Activated CD4-positive, alpha-beta T cell treated with anti-CD3 and anti-CD28 coated beads, Interleukin-10, Interleukin-2, amounts not matched to agents 100 ng/mL and 50 ng/mL, durations not matched to agents 16 hours and 8 hours (primary cell): ENCODE results near the gene EFCAB13.
"Not testable (repeated sequence)": the region's sequence is repeated elsewhere in the genome, so short reads cannot be mapped to it uniquely, and the experiment has no call there.

ENCODE experiments used
- DNase-seq: peaks from one replicate; pipeline ENCODE4 v3.0.0-alpha.2; 2020

EFCAB13 gene

DNA sequence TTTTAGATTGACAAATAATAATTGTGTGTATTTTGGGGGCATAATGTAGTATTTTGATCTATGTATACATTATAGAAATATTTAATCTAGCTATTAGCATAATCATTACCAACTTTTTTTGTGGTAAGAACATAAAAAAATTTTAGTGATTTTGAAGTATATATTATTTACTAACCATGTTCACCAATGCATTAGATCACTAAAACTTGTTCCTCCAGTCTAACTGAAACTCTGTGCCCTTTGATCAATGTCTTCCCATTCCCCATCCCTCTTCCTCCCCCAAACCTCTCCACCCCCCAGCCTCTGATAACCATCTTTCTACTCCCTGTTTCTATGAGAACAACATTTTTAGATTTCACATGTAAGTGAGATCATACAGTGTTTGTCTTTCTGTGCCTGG lies 8.5 kb downstream of the EFCAB13 start:
- DNase-seq, result no peak

DNA sequence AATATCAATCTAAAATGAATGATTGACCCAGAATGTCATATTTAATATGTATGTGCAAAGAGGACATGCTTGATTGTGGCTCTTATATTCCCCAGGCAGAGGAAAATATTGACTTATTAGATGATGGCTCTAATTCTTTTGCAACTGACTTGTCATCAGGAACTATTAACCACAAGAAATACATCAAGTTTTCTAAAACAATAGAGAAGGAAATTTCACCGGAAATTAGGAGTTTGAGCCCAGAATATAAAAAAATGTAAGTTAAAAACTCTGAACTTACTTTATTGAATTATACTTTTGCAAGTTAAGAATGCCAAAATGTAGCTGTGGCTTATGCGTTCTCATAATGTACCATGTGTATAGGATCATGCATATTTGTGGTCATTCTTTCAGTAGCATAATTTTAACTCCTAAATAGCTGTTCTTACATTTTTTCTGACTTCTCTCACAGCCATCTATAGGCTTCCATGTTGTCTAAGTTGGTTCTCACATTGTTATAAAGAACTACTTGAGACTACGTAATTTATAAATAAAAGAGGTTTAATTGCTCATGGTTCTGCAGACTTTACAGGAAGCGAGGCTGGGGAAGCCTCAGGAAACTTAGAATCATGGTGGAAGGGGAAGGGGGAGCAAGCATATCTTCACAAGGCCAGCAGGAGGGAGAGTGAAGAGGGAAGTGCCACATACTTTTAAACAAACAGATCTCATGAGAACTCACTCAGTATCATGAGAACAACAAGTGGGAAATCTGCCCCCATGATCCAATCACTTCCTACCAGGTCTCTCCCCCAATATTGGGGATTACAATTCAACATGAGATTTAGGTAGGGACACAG lies 11.6 kb downstream of the EFCAB13 start:
- no peak for DNase-seq

DNA sequence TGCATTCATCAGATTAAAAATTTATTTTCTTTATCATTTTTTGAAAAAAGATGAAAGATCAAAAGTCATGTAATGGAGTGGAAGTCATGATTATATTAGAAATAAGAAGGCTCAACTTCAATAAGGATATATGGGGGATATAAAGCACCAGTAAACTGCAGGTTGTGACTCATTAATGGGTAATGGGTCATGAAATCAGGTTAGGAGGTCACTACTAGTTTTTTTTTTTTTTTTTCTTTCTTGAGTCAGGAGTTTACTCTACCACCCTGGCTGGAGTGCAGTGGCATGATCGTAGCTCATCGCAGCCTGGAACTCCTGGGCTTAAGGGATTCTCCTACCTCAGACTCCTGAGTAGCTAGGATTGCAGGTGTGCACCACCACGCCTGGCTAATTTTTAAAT lies 14.3 kb downstream of the EFCAB13 start:
- DNase-seq, result no peak

DNA sequence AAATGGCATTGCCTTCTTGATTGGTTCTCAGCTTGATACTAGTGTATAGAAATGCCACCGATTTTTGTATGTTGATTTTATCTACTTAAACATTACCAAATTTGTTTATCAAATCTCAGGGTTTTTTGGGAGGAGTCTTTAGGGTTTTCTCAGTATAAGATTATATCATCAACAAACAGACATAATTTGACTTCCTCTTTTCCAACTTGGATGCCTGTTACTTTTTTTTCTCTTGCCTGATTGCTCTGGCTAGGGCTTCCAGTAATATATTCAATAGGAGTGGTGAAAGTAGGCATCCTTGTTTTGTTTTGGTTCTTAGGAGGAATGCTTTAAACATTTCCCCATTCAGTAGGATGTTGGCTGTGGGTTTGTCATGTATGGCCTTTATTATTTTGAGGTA lies 29.1 kb downstream of the EFCAB13 start:
- DNase-seq, result no peak

DNA sequence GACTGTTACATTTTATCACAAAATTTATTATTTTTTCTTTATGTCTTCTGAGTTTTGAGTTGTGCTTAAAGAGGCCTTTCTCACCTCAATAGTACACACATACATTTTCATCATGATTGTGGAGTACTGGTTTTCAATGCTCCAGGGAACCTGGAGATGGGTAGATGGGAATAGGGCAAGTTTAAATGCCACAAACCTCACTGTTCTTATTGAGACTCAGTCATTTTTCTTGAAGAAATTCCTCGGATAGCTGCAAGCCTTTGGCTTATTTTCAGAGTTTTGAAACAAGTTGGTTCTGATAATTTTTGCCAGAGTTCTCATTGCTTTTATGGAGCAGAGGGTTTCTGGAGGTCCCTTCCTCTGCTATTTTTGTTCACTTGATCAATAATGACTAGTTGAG lies 34.9 kb downstream of the EFCAB13 start:
- no peak for DNase-seq

DNA sequence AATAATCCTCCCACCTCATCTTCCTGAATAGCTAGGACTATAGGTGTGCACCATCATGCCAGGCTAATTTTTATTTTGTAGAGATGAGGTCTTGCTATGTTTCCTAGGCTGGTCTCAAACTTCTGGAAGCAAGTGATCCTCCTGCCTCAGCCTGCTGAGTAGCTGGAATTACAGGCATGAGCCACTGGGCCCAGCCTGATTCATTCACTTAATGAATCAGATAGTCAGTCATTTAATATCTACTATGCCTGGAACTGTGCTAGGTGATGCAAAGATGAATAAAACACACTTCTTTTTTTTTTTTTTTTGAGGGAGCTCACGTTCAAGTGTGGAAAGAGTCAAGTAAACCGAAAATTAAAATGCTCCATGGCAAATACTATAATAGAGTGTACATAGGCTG lies 39.4 kb downstream of the EFCAB13 start:
- DNase-seq, result no peak

DNA sequence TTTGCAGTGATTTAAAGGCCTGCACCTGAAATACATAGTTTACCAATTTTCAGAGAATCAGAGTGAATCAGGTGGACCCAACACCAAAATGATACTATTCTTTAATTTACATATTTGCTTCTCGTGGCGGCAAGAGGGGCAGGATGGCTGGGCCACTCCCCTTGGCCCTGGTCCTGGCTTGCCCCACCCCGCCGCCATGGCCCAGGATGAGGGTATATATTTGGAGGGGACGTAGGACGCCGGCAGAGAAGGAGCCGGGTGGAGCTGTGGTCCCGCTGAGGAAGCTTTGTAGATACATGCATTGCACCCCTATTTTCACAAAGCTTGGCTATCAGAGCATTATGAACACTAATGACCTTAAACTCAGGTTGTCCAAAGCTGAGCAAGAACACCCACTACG lies 43.5 kb downstream of the EFCAB13 start:
- DNase-seq, result no peak

DNA sequence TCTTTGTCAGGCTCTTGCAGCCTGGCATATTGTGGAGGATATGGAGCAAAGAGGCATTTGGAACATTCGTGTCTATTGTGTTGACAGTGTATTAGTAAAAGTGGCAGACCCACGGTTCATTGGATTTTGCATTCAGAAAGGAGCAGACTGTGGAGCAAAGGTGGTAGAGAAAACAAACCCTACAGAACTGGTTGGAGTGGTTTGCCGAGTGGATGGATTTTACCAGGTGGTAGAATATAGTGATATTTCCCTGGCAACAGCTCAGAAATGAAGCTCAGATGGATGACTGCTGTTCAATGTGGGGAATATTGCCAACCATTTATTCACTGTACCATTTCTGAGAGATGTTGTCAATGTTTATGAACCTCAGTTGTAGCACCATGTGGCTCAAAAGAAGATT lies 44.5 kb downstream of the EFCAB13 start:
- no peak for DNase-seq

DNA sequence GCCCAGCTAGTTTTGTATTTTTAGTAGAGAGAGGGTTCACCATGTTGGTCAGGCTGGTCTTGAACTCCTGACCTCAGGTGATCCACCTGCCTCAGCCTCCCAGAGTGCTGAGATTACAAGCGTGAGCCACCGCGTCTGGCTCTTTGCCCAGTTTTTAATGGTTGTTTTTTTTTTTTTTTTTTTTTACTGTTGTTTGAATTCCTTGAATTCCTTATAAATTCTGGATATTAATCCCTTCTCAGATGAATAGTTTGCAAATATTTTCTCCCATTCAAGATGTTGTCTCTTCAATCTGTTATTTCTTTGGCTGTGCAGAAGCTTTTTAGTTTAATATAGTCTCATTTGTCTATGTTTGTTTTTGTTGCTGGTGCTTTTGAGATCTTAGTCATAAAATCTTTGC lies 47.1 kb downstream of the EFCAB13 start:
- DNase-seq, result not testable (repeated sequence)

DNA sequence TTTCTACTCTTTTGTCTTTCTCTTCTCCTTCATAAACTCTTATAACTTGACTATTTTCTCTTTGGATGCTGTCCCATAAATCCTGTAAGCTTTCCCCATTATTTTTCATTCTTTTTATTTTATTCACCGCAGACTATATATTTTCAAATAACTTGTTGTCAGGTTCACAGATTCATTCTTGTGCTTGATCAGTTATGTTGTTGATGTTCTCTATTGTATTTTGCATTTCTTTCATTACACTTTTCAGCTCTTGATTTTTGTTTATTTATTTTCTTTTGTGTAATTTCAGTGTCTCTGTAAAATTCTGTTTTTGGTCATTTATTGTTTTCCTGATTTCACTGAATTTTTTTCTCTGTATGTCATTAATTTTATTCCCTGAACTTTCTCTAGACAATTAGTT lies 49.2 kb downstream of the EFCAB13 start:
- no peak for DNase-seq

DNA sequence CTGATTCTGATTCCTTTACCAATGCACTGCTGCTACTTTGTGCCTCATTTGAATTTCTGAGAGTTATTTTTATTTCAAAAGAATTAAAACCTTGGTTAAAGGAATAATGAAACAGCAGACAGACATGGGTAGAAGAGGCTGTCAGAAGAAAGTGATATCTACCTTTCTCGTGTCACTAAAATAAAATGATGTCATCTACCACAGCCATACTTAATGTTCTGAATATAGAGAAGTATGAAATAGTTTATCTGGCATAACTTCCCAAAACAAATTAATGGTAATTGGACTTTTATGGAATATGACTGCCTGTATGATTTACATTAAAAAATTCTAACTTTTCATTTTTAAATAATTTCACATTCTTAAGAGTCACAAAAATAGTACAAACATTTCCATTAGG lies 52.5 kb downstream of the EFCAB13 start:
- no peak for DNase-seq

DNA sequence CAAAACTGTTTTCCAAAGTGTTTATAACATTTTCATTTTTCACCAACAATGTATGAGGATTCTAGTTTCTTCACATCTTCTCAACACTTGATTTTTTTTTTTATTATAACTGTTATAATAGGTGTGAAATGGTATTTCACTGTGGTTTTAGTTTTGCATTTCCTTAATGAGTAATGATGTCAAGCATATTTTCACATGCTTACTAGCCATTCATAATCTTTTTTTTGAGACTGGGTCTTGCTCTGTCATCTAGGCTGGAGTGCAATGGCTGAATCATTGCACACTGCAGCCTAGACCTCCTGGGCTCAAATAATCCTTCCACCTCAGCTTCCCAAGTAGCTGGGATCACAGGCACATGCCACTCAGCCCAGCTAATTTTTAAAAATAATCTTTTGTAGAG lies 65.1 kb downstream of the EFCAB13 start:
- no peak for DNase-seq

DNA sequence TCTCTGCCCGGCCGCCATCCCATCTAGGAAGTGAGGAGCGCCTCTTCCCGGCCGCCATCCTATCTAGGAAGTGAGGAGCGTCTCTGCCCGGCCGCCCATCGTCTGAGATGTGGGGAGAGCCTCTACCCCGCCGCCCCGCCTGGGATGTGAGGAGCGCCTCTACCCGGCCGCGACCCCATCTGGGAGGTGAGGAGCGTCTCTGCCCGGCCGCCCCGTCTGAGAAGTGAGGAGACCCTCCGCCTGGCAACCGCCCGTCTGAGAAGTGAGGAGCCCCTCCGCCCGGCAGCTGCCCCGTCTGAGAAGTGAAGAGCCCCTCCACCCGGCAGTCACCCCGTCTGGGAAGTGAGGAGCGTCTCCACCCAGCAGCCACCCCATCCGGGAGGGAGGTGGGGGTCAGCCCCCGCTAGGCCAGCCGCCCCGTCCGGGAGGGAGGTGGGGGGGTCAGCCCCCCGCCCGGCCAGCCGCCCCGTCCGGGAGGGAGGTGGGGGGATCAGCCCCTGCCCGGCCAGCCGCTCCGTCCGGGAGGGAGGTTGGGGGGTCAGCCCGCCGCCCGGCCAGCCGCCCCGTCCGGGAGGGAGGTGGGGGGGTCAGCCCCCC lies 73.9 kb downstream of the EFCAB13 start:
- DNase-seq, result not testable (repeated sequence)

DNA sequence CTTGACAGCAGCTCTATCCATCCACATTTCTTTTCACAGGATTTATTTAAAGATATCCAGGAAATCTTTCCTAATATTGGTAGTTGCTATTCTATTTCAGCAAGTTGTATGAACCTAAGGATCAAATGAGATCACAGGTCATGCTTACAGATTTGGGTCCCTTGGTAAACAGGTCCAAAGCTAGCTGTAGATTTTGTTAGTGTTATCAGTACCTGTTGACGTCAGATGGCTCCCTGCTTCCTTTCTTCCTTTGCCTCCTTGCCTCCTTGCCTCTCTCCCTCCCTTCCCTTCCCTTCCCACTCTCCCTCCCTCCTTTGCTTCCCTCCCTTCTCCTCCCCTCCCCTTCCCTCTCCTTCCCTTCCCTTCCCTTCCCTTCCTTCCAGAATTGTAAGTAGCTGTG lies 76.6 kb downstream of the EFCAB13 start:
- DNase-seq, result no peak

DNA sequence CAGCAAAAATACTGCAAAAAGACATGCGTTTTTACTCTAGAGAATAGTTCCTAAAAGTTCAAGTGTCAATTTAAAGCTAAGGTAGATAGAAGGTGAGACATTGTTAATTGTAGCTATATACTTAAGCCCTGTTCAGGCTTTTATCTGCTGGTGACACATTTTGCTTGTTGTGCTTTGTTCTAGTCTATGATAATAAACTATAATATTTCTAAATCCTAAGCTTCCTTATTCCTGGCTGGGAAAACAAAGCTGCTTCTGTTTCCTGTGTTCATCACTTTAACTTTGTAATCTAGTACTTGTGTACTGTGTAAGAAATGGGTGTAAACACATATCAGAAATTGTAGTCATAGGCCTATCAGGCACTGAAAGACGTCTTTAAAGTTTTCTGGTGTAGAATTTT lies 77.3 kb downstream of the EFCAB13 start:
- no peak for DNase-seq

DNA sequence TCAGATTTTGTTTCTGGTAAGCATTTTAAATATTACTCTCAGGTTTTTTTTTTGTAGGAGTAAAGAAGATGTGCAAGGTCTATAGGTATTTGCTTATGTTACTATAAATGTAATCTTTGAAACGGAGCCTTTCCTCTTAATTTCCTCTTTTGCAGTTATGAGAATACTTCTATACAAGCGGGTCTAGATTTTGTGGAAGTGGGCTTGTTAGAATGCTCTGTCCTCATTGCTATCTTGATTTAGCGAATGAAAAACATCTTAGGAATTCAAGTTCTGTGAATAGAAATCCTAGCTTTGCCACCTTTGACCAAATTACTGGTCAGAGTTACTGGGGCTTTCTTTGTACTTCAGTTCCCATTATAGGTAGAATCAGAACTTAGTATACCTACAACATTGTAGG lies 80.3 kb downstream of the EFCAB13 start:
- DNase-seq, result no peak

DNA sequence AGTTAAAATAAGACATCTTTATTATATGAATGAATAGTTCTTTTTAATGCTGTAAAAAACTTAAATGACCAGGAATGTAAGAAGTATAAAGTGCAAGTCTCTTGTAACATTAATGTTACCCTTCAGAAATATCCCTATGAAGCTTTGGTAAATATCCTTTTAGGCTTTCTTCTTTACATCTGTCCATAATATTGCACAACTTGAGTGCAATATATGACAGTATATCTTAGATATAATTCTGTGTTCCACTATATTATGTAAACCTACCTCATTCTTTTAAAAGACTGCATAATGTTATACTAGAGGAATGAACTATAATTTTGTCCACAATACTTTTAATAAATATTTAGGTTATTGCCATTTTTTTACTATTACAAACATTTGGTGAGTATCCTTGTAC lies 81.1 kb downstream of the EFCAB13 start:
- no peak for DNase-seq

DNA sequence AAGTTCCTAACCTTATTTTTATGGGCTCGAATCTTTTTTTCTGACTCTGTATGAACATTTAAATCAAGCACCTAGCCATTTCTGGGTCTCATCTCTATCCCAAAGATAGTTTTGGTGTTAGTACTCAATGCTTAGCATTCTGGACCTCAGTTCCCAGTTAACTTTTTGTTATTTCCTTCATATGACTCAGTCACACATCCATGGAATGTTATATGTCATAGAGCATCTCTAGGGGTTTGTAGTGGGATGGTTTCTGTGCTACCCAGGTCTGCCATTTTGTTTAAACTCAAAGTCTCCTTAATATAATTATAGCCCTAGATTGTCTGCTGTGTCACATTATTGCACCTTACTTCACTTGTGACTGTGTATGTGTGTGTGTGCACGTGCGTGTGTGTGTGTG lies 90.1 kb downstream of the EFCAB13 start:
- no peak for DNase-seq

DNA sequence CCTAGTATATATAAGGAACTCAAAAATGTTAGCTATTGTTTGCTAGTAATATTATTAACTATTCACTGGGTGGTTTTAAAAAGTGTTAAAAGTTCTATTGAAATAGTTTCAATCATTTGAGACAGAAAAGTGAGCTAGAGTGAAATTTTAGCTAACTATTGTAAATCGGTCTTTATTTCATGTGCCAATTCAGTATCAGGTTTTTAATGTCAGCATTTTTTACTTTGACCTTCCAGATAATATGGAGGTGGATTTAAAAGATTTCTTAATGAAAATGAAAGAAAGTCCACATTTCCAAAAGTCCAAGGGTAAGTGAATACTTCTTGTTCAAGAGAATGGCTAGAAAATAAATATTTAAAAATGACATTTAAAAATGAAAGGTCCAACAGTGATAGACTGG lies 90.9 kb downstream of the EFCAB13 start:
- no peak for DNase-seq

DNA sequence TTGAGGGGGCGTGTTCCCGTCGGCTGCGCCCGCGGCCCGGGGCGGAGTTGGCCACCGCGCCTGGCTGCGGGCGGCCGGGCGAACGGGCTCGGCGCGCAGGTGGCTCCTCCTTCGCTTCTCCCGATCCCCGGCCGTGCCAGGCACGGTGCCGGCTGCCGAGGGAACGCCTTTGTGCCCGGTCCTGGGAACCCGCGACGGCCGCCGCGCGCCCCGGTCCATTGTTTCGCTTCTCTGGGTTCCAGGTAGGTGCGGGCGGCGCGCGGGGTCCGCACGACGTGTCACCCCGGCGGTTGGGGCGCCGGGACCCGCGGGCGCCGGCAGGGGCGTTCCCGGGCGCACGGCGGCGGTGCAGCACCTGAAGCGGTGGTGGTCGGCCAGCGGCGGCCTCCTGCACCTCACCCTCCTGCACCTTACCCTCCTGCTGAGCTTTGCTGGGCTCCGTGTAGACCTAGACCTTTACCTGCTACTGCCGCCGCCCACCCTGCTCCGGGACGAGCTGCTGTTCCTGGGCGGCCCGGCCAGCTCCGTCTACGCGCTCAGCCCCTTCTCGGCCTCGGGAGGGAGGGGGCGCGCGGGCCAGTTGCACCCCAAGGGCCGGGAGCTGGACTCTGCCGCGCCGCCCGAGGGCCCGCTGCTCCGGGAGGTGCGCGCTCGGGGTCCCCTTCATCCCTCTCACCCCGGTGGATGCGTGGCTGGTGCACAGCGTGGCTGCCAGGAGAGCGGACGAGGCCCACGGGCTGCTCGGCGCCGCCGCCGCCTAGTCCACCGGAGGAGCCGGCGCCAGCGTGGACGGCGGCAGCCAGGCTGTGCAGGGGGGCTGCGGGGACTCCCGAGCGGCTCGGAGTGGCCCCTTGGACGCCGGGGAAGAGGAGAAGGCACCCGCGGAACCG lies 99.9 kb downstream of the EFCAB13 start:
- DNase-seq, result peak; percentile 4

DNA sequence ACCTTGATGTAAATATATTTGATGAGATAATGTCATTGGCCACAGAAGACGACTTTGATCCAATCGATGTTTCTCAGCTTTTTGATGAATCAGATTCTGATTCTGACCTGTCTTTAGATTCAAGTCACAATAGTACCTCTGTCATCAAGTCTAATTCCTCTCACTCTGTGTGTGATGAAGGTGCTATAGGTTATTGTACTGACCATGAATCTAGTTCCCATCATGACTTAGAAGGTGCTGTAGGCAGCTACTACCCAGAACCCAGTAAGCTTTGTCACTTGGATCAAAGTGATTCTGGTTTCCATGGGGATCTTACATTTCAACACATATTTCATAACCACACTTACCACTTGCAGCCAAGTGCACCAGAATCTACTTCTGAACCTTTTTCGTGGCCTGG lies 101.5 kb downstream of the EFCAB13 start:
- not testable (repeated sequence) for DNase-seq

DNA sequence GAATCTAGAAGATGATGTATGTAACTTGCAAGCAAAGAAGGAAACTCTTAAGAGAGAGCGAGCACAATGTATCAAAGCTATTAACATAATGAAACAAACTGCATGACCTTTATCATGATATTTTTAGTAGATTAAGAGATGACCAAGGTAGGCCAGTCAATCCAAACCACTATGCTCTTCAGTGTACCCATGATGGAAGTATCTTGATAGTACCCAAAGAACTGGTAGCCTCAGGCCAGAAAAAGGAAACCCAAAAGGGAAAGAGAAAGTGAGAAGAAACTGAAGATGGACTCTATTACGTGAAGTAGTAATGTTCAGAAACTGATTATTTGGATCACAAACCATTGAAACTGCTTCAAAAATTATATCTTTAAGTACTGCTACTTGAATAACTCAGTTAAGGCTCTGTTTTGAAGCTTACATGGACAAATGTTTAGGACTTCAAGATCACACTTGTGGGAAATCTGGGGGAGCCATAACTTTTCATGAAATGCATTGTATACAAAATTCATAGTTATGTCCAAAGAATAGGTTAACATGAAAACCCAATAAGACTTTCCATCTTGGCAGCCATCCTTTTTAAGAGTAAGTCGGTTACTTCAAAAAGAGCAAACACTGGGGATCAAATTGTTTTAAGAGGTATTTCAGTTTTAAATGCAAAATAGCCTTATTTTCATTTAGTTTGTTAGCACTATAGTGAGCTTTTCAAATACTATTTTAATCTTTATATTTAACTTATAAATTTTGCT lies 102.3 kb downstream of the EFCAB13 start:
- not testable (repeated sequence) for DNase-seq

DNA sequence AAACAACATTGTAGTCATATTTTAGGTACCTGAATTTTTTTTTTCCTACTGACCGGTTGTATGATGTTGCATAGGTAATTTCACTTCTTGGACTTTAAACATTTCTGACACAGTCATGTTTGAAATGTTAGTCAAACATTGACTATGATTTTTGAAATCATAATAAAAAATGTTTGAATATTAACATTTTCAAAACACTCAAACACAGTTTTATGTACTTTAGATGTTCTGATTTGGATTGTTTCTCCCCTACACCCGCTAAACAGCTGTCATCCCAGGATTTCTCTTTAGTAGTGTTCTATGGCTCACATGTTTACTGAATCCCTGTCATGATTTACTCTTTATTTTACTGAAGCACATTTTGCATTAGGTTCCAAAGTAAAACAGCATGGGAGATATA lies 104.2 kb downstream of the EFCAB13 start:
- DNase-seq, result no peak
